Measurements from ENCODE around the gene SLC24A4.
A peak's percentile ranks its signal among the peaks of the same experiment; 100 is the strongest.
"Not testable (repeated sequence)": the region's sequence is repeated elsewhere in the genome, so short reads cannot be mapped to it uniquely, and the experiment has no call there.

Gene SLC24A4

DNA sequence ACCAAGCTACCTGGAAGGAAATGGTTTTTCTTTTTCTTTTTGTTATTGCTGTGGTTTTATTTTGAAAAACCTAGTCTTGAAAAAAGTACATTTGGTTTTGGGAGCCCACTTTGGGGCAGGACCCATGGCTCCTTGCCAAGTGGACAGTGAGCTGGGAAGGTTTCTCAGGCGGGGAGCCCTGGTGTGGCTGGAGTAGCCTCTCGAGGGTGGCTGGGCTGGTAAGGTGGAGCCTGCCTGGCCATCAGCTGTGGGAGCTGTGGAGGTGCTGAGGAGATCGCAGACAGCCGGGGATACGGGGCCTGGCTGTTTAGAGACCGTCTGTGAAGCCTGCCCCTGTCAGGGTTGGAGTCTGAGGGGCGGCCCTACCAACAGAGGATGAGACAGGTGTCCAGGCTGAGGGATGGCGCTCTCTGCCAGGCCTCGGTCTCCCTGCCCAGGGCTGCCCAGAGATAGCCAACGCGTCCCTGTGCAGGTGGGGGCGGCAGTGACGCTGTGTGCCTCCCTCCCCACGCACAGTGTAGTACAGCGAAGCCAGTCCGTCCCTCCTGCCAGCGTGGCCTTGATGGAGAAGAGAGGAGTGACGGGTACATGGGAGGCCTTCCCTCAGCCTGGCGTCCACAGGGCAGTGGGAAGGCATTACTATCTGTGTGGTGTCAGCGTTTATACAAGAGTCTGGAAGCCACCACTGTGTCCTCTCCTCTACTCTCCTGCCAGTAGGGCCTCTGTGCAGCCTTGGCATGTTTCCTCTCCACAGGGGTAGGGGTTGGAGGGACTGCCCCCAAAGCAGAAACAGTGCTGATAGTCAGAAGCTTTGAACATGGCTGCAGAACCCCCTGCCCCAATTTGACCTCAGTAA lies 196.5 kb downstream of the SLC24A4 start:
- DNase-seq (ENCODE audit: low read depth in 2 of 2) = no peak

DNA sequence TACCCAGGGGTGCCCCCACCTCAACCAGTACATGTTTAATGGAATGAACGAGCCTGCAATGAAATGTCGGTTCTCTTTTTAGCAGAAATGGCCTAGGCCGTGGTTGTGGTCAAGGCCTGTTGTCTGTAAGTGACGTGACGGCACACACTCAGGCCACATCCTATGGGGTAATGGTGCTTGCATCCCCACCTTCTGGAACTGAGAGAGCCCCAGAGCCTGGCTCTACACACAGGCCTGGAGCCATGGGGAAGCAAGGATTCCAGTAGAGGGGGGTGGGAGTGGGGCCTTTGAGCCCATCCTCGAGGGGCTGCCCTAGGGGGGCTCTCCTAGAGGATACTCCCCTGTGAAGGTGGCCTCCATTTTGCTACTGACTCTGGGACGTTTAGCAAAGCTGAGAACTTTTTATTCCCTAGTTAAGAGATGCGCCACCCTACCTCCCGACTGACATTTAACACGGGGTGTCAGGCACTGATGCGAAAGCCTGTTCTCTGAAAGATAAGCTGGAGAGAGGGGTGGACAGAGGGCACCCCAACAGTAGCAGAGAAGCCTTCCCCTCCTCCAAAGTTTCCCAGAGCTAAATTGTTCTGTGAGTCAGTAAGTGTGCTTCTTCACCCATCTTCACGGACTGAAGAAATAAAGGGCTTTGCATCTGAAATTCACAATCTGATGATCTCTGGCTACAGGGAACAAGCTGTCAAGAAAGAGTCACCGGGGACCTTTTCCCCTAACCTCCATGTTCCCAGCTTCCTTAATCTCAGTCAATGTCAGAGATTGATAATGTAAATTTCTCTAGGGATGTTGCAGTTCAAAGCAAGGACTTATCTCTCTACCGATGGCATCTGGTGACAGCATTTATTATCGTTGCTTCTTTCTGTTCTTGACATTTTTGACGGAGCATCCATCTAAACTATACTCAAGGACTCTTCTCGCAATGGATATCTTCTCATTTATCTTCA lies 197.4 kb downstream of the SLC24A4 start:
- DNase-seq (ENCODE audit: low read depth in 2 of 2) = no peak

DNA sequence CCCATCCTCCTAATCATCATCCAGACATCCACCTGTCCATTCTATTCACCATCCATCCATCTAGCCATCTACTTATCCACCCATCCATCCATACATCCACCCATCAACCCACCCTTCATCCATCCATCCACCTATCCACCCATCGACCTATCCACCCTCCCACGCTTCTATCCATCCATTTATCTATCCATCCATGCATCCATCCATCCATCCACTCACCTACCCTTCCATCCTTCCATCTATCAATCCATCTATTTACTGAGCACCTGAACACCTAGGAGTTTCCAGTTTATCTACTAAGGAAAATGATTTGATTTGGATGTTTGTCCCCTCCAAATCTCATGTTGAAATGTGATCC lies 198.1 kb downstream of the SLC24A4 start:
- no peak for DNase-seq (ENCODE audit: low read depth in 2 of 2)

- no peak for DNase-seq (ENCODE audit: low read depth in 2 of 2)
Measured at GRCh38 chr14:92523752-92524151, 200.8 kb downstream of the SLC24A4 start.

GRCh38 chr14:92524602-92525185 lies 201.7 kb downstream of the SLC24A4 start:
- no peak for DNase-seq (ENCODE audit: low read depth in 2 of 2)

- no peak for DNase-seq (ENCODE audit: low read depth in 2 of 2)
Measured at GRCh38 chr14:92525322-92526095, 202.5 kb downstream of the SLC24A4 start.

DNA sequence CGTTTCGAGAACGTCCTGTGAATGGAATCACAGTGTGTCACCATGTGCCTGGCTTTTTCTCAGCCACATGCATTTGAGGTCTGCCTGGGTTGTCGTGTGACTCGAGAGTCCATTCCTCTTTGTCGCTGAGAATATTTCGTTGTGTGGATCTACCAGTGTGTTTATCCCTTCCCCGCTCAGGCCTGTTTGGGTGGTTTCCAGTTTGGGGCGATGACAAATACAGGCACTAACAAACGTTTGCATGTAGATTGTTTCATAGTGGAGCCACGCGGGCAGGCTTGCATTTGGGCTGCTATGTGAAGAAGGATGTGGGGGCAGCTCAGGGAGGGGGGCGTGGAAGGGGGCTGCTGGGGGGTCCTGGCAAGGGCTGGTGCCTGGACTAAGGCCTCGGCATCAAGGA lies 204.8 kb downstream of the SLC24A4 start:
- DNase-seq (ENCODE audit: low read depth in 2 of 2) = no peak

GRCh38 chr14:92528486-92529100 lies 205.6 kb downstream of the SLC24A4 start:
- no peak for DNase-seq (ENCODE audit: low read depth in 2 of 2)

DNA sequence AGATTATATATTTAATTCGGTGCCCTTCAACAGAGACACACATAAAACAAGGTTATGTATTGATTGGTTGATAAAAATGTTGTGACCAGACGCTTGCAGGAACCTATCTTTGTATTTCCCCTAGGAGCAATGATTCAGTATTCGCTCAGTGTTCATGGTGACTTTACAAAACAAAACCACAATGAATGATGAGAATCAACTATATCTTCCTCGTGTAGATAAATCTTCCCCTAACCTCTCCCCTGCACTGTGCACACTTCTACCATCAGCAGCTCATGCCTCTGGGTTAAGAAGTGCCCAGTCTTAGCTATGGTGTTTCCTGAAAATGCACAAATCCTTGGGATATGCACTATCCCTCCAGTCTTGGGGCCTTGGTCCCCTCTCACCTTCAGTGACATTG lies 206.9 kb downstream of the SLC24A4 start:
- no peak for DNase-seq (ENCODE audit: low read depth in 2 of 2)

- DNase-seq (ENCODE audit: low read depth in 2 of 2) = peak in 1 of 2 donors; percentile 43
Measured at GRCh38 chr14:92531106-92531873, 208.3 kb downstream of the SLC24A4 start.

DNA sequence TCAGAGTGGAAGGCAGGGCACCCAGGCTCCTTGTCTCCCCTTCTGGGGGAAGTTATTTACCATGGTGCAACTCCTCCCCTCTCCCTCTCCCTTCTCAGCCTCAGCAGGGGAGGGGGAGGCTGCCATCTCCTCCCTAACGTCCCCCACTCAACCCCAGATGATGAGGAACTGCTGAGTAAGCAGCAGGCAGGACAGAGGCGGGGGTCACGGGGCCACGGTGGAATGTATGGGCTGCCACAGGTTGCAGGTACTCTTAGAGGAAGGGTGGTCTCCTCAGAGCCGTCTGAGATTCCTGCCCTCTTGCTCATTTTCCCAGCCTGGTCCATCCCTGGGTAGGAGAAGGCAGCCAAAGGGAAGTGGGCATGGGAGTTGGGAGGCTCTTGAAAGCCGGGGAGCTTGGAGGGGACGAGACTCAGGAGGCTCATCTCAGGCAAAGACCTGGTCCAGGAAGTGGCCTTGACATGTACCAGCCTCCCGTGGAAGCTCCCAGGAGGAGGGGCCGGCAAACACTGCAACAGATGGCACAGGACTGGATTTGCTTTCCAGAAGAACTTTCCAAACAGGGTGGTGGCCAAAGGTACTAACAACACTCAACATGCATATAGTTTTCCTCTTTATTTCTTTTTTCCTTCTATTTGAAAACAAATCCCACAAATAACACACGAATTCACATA lies 209.7 kb downstream of the SLC24A4 start:
- DNase-seq (ENCODE audit: low read depth in 2 of 2) = no peak

DNA sequence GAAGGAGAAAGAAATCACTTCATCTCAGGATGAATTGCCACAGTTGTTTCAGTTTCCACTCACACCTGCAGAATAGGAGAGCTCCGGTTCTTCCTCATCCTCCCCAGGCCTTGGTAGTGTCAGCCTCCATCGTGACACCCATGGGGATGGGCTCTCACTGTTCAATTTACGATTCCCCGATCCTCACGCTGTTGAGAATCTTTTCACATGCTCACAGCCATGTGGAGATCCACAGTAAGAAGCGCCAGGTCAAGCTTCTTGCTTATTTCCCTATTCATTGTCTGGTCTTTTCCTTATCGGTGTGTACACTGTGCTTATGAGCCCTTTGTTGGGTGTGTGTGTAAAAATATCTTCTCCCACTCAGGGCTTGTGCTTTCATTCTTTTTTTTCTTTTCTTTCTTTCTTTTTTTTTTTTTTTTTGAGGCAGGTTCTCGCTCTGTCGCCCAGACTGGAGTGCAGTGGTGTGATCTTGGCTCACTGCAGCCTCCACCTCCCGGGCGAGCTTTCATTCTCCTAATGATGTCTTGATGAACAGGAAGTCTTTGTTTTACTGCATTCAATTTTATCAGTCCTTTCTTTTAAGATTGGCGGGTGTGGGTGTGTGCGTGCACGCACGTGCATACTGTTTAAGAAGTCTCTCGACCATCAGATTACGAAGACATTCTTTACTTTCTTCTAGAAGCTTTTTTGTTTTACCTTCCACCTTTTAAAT lies 212.1 kb downstream of the SLC24A4 start:
- no peak for DNase-seq (ENCODE audit: low read depth in 2 of 2)

DNA sequence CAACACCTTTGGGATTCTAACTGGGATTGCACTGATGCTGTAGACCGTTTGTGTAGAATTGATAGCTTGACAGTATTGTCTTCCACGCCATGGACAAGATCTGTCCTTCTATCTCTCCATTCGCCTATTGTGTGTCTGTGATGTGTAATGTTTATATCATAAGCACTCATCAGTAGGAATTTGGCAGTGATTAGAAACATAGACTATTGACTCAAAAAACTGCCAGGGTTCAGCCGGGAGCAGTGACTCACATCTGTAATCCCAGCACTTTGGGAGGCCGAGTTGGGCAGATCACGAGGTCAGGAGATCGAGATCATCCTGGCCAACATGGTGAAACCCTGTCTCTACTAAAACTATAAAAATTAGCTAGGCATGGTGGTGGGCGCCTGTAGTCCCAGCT lies 213.3 kb downstream of the SLC24A4 start:
- not testable (repeated sequence) for DNase-seq (ENCODE audit: low read depth in 2 of 2)

- no peak for DNase-seq (ENCODE audit: low read depth in 2 of 2)
Measured at GRCh38 chr14:92538412-92538985, 215.5 kb downstream of the SLC24A4 start.

DNA sequence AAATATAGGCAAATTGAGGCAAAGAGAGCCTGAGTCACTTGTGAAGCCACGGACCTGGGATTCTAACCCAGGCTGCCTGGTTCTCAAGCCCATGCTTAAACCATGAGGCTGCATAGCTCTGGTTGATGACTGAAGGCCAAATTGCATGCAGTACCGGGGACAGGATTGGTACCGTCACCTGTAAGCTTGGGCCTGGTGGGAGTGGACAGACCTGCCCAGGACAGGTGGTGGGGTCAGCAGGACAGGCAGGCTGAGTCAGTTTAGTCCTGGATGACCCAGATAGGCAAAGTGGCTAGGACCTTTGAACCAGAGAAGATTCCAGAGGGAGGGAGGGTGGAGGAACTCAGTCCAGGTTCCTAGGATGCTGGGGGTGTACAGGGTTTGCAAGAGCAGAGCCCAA lies 216.5 kb downstream of the SLC24A4 start:
- DNase-seq (ENCODE audit: low read depth in 2 of 2) = no peak

GRCh38 chr14:92539875-92540274 lies 216.9 kb downstream of the SLC24A4 start:
- DNase-seq (ENCODE audit: low read depth in 2 of 2) = no peak

- no peak for DNase-seq (ENCODE audit: low read depth in 2 of 2)
Measured at GRCh38 chr14:92540472-92541048, 217.6 kb downstream of the SLC24A4 start.

DNA sequence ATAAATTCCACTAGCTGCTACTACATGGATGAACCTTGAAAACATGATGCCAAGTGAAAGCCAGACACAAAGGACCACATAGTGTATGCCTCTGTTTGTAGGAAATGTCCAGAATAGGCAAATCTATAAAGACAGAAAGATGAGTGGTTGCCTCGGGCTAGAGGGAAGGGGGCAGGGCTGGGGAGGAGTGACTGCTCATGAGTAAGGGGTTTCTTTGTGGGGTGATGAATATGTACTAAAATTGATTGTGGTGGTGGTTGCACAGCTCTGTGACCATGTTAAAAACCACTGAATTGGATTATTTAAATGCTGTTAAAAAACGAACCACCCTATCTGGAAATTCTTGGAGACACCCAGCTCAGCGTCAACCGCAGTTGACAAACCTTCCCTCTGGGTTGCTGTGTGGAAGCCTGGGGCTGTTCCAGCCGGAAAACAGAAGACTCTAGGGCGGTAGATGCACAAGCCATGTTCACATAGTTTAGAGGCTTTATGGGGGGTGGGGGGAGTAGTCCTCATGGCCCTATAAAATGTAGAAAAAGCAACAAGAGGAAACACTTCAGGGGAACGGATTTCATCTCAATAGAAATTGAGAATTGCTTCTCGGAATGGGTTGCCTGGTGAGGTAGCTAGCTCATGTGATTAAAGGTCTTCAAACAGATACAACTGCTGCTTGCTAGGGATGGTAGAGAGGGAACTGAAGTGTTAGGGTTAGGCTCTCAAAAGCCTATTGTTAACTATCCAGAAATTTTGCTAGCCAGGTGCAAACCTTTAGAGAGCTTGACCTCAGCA lies 220.0 kb downstream of the SLC24A4 start:
- DNase-seq (ENCODE audit: low read depth in 2 of 2) = no peak
